Measurements from ENCODE around the gene GFAP.

- TF ChIP-seq CTCF (IDR thresholded peaks at IDR 0.05; ENCODE audit: insufficient read depth, low read depth, low read length) = no peak
- TF ChIP-seq EZH2 (IDR thresholded peaks at IDR 0.05; ENCODE audit: insufficient read depth, low read length) = no peak
Observed at GRCh38 chr17:44906010-44906646, 9.2 kb downstream of the GFAP start.

Measured in astrocyte (in vitro differentiated cells and primary cell).